ENCODE measurements around the gene NETO1.
A peak's percentile ranks its signal among the peaks of the same experiment; 100 is the strongest.

Gene NETO1

GRCh38 chr18:72878561-72878960, 10.8 kb upstream of the NETO1 start:
- 92% methylated on average over 2 of the region's 3 CpGs for WGBS (ENCODE audit: insufficient coverage)
- no peaks in the 10 kb centered on the region for H3K4me1 ChIP-seq (ENCODE audit: control extremely low read depth in 1 of 4, control insufficient read depth in 4 of 4, insufficient read depth in 4 of 4, low read length in 3 of 4)
- no peak overlapping the region for H3K4me3 ChIP-seq (ENCODE audit: control insufficient read depth in 1 of 7, extremely low read depth in 1 of 7, insufficient read depth in 4 of 7, low read depth in 2 of 7, low read length in 6 of 7)
- H3K27me3 ChIP-seq (replicated peaks in 2 of 5; ENCODE audit: control insufficient read depth in 4 of 5, insufficient read depth in 5 of 5, low read length in 4 of 5): peaks cover 0 to 11% (median 3%) of the 10 kb centered on the region in 5 experiments
- H3K27ac ChIP-seq (ENCODE audit: insufficient read depth in 1 of 2, low read depth in 1 of 2, low read length in 2 of 2, poor library complexity in 1 of 2, severe bottlenecking in 2 of 2): no peak overlapping the region
- ChIA-PET CTCF (no interaction called here), POLR2A (no interaction called here)
- no peaks in the 10 kb centered on the region for H3K9me3 ChIP-seq (ENCODE audit: control extremely low read depth in 1 of 5, control insufficient read depth in 4 of 5, insufficient read depth in 2 of 5, low read depth in 1 of 5, low read length in 4 of 5)
- no peak for DNase-seq
- H3K36me3 ChIP-seq (ENCODE audit: control insufficient read depth in 4 of 4, insufficient read depth in 4 of 4, low read length in 3 of 4): no peaks in the 10 kb centered on the region

- H3K27me3 ChIP-seq (replicated peaks in 2 of 5; ENCODE audit: control insufficient read depth in 4 of 5, insufficient read depth in 5 of 5, low read length in 4 of 5): peaks cover 0 to 11% (median 3%) of the 10 kb centered on the region in 5 experiments
- H3K36me3 ChIP-seq (ENCODE audit: control insufficient read depth in 4 of 4, insufficient read depth in 4 of 4, low read length in 3 of 4): no peaks in the 10 kb centered on the region
- WGBS (ENCODE audit: insufficient coverage): 70% methylated on average over 2 of the region's 2 CpGs
- H3K9me3 ChIP-seq (ENCODE audit: control extremely low read depth in 1 of 5, control insufficient read depth in 4 of 5, insufficient read depth in 2 of 5, low read depth in 1 of 5, low read length in 4 of 5): no peaks in the 10 kb centered on the region
- no peaks in the 10 kb centered on the region for H3K4me1 ChIP-seq (ENCODE audit: control extremely low read depth in 1 of 4, control insufficient read depth in 4 of 4, insufficient read depth in 4 of 4, low read length in 3 of 4)
- ChIA-PET CTCF (no interaction called here), POLR2A (no interaction called here)
- DNase-seq: no peak
- no peak overlapping the region for H3K27ac ChIP-seq (ENCODE audit: insufficient read depth in 1 of 2, low read depth in 1 of 2, low read length in 2 of 2, poor library complexity in 1 of 2, severe bottlenecking in 2 of 2)
- no peak overlapping the region for H3K4me3 ChIP-seq (ENCODE audit: control insufficient read depth in 1 of 7, extremely low read depth in 1 of 7, insufficient read depth in 4 of 7, low read depth in 2 of 7, low read length in 6 of 7)
These were observed 10.4 kb upstream of the NETO1 start for GRCh38 chr18:72878143-72878542.

- H3K27ac ChIP-seq (ENCODE audit: insufficient read depth in 1 of 2, low read depth in 1 of 2, low read length in 2 of 2, poor library complexity in 1 of 2, severe bottlenecking in 2 of 2): no peak overlapping the region
- ChIA-PET POLR2A (no interaction called here), CTCF (no interaction called here)
- peaks cover 0 to 27% (median 15%) of the 10 kb centered on the region in 4 experiments for H3K4me1 ChIP-seq (ENCODE audit: control extremely low read depth in 1 of 4, control insufficient read depth in 4 of 4, insufficient read depth in 4 of 4, low read length in 3 of 4)
- no peak for DNase-seq
- H3K9me3 ChIP-seq (ENCODE audit: control extremely low read depth in 1 of 5, control insufficient read depth in 4 of 5, insufficient read depth in 2 of 5, low read depth in 1 of 5, low read length in 4 of 5): no peaks in the 10 kb centered on the region
- H3K36me3 ChIP-seq (ENCODE audit: control insufficient read depth in 4 of 4, insufficient read depth in 4 of 4, low read length in 3 of 4): no peaks in the 10 kb centered on the region
- H3K4me3 ChIP-seq (ENCODE audit: control insufficient read depth in 1 of 7, extremely low read depth in 1 of 7, insufficient read depth in 4 of 7, low read depth in 2 of 7, low read length in 6 of 7): no peak overlapping the region
- H3K27me3 ChIP-seq (replicated peaks in 2 of 5; ENCODE audit: control insufficient read depth in 4 of 5, insufficient read depth in 5 of 5, low read length in 4 of 5): peaks cover 10 to 68% (median 28%) of the 10 kb centered on the region in 5 experiments
- 70% methylated on average over 5 of the region's 5 CpGs for WGBS (ENCODE audit: insufficient coverage)
These were observed 3.3 kb upstream of the NETO1 start for GRCh38 chr18:72871091-72871490.

GRCh38 chr18:72869226-72870185, 1.7 kb upstream of the NETO1 start:
- 10% methylated on average over 45 of the region's 57 CpGs for WGBS (ENCODE audit: insufficient coverage)
- Histone ChIP-seq H3K9me3 (ENCODE audit: control extremely low read depth in 1 of 5, control insufficient read depth in 4 of 5, insufficient read depth in 2 of 5, low read depth in 1 of 5, low read length in 4 of 5) (no peaks in the 10 kb centered on the region), H3K27ac (ENCODE audit: insufficient read depth in 1 of 2, low read depth in 1 of 2, low read length in 2 of 2, poor library complexity in 1 of 2, severe bottlenecking in 2 of 2) (no peak overlapping the region), H3K27me3 (replicated peaks in 2 of 5; ENCODE audit: control insufficient read depth in 4 of 5, insufficient read depth in 5 of 5, low read length in 4 of 5) (peaks cover 12 to 80% (median 34%) of the 10 kb centered on the region in 5 experiments), H3K36me3 (ENCODE audit: control insufficient read depth in 4 of 4, insufficient read depth in 4 of 4, low read length in 3 of 4) (no peaks in the 10 kb centered on the region), H3K4me1 (ENCODE audit: control extremely low read depth in 1 of 4, control insufficient read depth in 4 of 4, insufficient read depth in 4 of 4, low read length in 3 of 4) (peaks cover 0 to 27% (median 15%) of the 10 kb centered on the region in 4 experiments), H3K4me3 (ENCODE audit: control insufficient read depth in 1 of 7, extremely low read depth in 1 of 7, insufficient read depth in 4 of 7, low read depth in 2 of 7, low read length in 6 of 7) (peak overlapping the region in 3 of 7 experiments; percentile 54 to 63 (median 61))
- POLR2A ChIA-PET: no interaction called here
- DNase-seq: peak in 1 of 3 donors; percentile 2
- CTCF ChIA-PET: no interaction called here

GRCh38 chr18:72868585-72869225, 918 bp upstream of the NETO1 start:
- peak overlapping the region; percentile 10 to 63 (median 54) for H3K4me3 ChIP-seq (ENCODE audit: control insufficient read depth in 1 of 7, extremely low read depth in 1 of 7, insufficient read depth in 4 of 7, low read depth in 2 of 7, low read length in 6 of 7)
- WGBS (ENCODE audit: insufficient coverage): under 1% methylated on average over 49 of the region's 62 CpGs
- peaks cover 12 to 83% (median 38%) of the 10 kb centered on the region in 5 experiments for H3K27me3 ChIP-seq (replicated peaks in 2 of 5; ENCODE audit: control insufficient read depth in 4 of 5, insufficient read depth in 5 of 5, low read length in 4 of 5)
- no peaks in the 10 kb centered on the region for H3K9me3 ChIP-seq (ENCODE audit: control extremely low read depth in 1 of 5, control insufficient read depth in 4 of 5, insufficient read depth in 2 of 5, low read depth in 1 of 5, low read length in 4 of 5)
- peaks cover 0 to 27% (median 15%) of the 10 kb centered on the region in 4 experiments for H3K4me1 ChIP-seq (ENCODE audit: control extremely low read depth in 1 of 4, control insufficient read depth in 4 of 4, insufficient read depth in 4 of 4, low read length in 3 of 4)
- ChIA-PET CTCF (no interaction called here), POLR2A (no interaction called here)
- H3K36me3 ChIP-seq (ENCODE audit: control insufficient read depth in 4 of 4, insufficient read depth in 4 of 4, low read length in 3 of 4): no peaks in the 10 kb centered on the region
- DNase-seq: peak in 2 of 3 donors; percentile 16 to 36
- no peak overlapping the region for H3K27ac ChIP-seq (ENCODE audit: insufficient read depth in 1 of 2, low read depth in 1 of 2, low read length in 2 of 2, poor library complexity in 1 of 2, severe bottlenecking in 2 of 2)

GRCh38 chr18:72866901-72867745, 664 bp downstream of the NETO1 start:
- Histone ChIP-seq H3K4me3 (ENCODE audit: control insufficient read depth in 1 of 7, extremely low read depth in 1 of 7, insufficient read depth in 4 of 7, low read depth in 2 of 7, low read length in 6 of 7) (peak overlapping the region in 6 of 7 experiments; percentile 15 to 59 (median 40)), H3K36me3 (ENCODE audit: control insufficient read depth in 4 of 4, insufficient read depth in 4 of 4, low read length in 3 of 4) (no peaks in the 10 kb centered on the region), H3K4me1 (ENCODE audit: control extremely low read depth in 1 of 4, control insufficient read depth in 4 of 4, insufficient read depth in 4 of 4, low read length in 3 of 4) (peaks cover 0 to 27% (median 15%) of the 10 kb centered on the region in 4 experiments), H3K9me3 (ENCODE audit: control extremely low read depth in 1 of 5, control insufficient read depth in 4 of 5, insufficient read depth in 2 of 5, low read depth in 1 of 5, low read length in 4 of 5) (no peaks in the 10 kb centered on the region), H3K27me3 (replicated peaks in 2 of 5; ENCODE audit: control insufficient read depth in 4 of 5, insufficient read depth in 5 of 5, low read length in 4 of 5) (peaks cover 12 to 82% (median 40%) of the 10 kb centered on the region in 5 experiments), H3K27ac (ENCODE audit: insufficient read depth in 1 of 2, low read depth in 1 of 2, low read length in 2 of 2, poor library complexity in 1 of 2, severe bottlenecking in 2 of 2) (no peak overlapping the region)
- ChIA-PET CTCF (no interaction called here), POLR2A (interaction anchor here (0.7 kb wide), 1 partner anchor 10 kb away, joined by 4 read pairs; no protein-coding TSS in a partner anchor)
- 2% methylated on average over 94 of the region's 102 CpGs for WGBS (ENCODE audit: insufficient coverage)
- peak in 1 of 3 donors; percentile 9 for DNase-seq
